Measurements from ENCODE around the gene GRM8.

GRM8 gene

DNA sequence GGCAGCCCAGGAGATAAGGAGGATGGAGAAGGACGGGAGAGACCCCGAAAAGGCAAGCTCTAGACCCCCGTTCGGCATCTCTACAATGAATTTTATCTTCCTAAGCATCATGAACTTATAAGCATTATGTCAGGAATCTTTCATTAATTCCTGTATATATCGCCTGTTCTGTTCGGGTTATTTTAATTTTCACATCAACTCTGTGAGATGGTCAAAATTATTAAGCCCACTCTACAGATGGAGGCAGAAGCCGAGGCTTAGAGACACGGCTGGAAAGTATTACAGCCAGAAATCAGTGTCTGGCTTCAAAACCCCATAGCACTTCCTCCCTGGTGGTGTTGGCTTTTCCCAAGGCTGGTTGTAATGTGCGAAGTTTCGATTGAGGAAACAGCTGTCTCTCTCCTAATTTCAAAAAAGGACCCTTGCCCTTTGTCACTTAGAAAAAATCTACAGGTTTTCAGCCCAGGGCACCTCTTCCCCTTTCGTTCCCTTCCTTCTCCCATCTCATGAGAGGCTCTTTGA lies 1.5 kb upstream of the GRM8 start:
- Histone ChIP-seq H3K4me1 (ENCODE audit: insufficient read depth, low read length, poor library complexity, severe bottlenecking) (no peaks in the 10 kb centered on the region), H3K9ac (ENCODE audit: low read depth, low read length, poor library complexity, severe bottlenecking) (no peak overlapping the region), H3K4me2 (ENCODE audit: low read depth, low read length, poor library complexity, severe bottlenecking) (no peak overlapping the region), H3K4me3 (ENCODE audit: low read length, poor library complexity, severe bottlenecking) (no peak overlapping the region), H3K27me3 (ENCODE audit: insufficient read depth, low read length, poor library complexity, severe bottlenecking) (no peaks in the 10 kb centered on the region), H3K9me2 (replicated peaks; ENCODE audit: low read depth, low read length) (no peaks in the 10 kb centered on the region), H3F3A (ENCODE audit: low read depth) (no peaks in the 10 kb centered on the region), H3K36me3 (ENCODE audit: insufficient read depth, low read length) (no peaks in the 10 kb centered on the region), H4K20me1 (ENCODE audit: insufficient read depth, low read length, poor library complexity, severe bottlenecking) (no peaks in the 10 kb centered on the region), H3K79me2 (ENCODE audit: insufficient read depth, low read length) (no peaks in the 10 kb centered on the region), H2AFZ (ENCODE audit: low read length) (no peak overlapping the region), H3K9me3 (ENCODE audit: insufficient read depth, low read depth, low read length) (no peaks in the 10 kb centered on the region)
- TF ChIP-seq CTCF (conservative IDR thresholded peaks at IDR 0.05; ENCODE audit: low read length) (no peak; the same call in none of the 2 replicates), EZH2phosphoT487 (IDR thresholded peaks at IDR 0.05; ENCODE audit: borderline replicate concordance) (no peak)

- Histone ChIP-seq H3K4me1 (ENCODE audit: insufficient read depth, low read length, poor library complexity, severe bottlenecking) (no peaks in the 10 kb centered on the region), H3K9me3 (ENCODE audit: insufficient read depth, low read depth, low read length) (no peaks in the 10 kb centered on the region), H3K4me3 (ENCODE audit: low read length, poor library complexity, severe bottlenecking) (no peak overlapping the region), H3K36me3 (ENCODE audit: insufficient read depth, low read length) (no peaks in the 10 kb centered on the region), H3K9ac (ENCODE audit: low read depth, low read length, poor library complexity, severe bottlenecking) (no peak overlapping the region), H3K79me2 (ENCODE audit: insufficient read depth, low read length) (no peaks in the 10 kb centered on the region), H3K27me3 (ENCODE audit: insufficient read depth, low read length, poor library complexity, severe bottlenecking) (no peaks in the 10 kb centered on the region), H3K4me2 (ENCODE audit: low read depth, low read length, poor library complexity, severe bottlenecking) (no peak overlapping the region), H3K9me2 (replicated peaks; ENCODE audit: low read depth, low read length) (no peaks in the 10 kb centered on the region), H2AFZ (ENCODE audit: low read length) (no peak overlapping the region), H3F3A (ENCODE audit: low read depth) (no peaks in the 10 kb centered on the region), H4K20me1 (ENCODE audit: insufficient read depth, low read length, poor library complexity, severe bottlenecking) (no peaks in the 10 kb centered on the region)
- TF ChIP-seq CTCF (conservative IDR thresholded peaks at IDR 0.05; ENCODE audit: low read length), result peak; percentile 45
- TF ChIP-seq EZH2phosphoT487 (IDR thresholded peaks at IDR 0.05; ENCODE audit: borderline replicate concordance), result no peak
Observed at GRCh38 chr7:127253281-127254162, 781 bp upstream of the GRM8 start.

DNA sequence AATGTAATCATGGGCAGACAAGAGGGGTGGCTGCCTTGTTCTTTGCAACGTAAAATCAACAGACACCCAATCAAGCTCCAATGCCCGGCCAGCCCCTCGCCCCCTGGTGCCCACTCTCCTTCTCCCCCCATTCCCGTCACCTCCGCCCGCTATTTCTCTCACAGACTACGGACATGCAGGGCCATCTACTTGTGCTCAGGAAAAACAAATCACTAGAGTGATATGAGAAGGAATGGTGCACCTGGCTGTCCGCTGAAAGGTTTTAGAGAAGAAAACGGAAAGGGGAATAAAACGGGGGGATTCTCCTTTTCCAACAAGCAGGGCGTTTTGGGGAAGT lies 396 bp downstream of the GRM8 start:
- Histone ChIP-seq H3K9me3 (ENCODE audit: insufficient read depth, low read depth, low read length) (no peaks in the 10 kb centered on the region), H3F3A (ENCODE audit: low read depth) (no peaks in the 10 kb centered on the region), H3K4me2 (ENCODE audit: low read depth, low read length, poor library complexity, severe bottlenecking) (no peak overlapping the region), H2AFZ (ENCODE audit: low read length) (no peak overlapping the region), H3K4me1 (ENCODE audit: insufficient read depth, low read length, poor library complexity, severe bottlenecking) (no peaks in the 10 kb centered on the region), H3K9me2 (replicated peaks; ENCODE audit: low read depth, low read length) (no peaks in the 10 kb centered on the region), H3K9ac (ENCODE audit: low read depth, low read length, poor library complexity, severe bottlenecking) (no peak overlapping the region), H3K4me3 (ENCODE audit: low read length, poor library complexity, severe bottlenecking) (no peak overlapping the region), H3K36me3 (ENCODE audit: insufficient read depth, low read length) (no peaks in the 10 kb centered on the region), H4K20me1 (ENCODE audit: insufficient read depth, low read length, poor library complexity, severe bottlenecking) (no peaks in the 10 kb centered on the region), H3K79me2 (ENCODE audit: insufficient read depth, low read length) (no peaks in the 10 kb centered on the region), H3K27me3 (ENCODE audit: insufficient read depth, low read length, poor library complexity, severe bottlenecking) (no peaks in the 10 kb centered on the region)
- TF ChIP-seq EZH2phosphoT487 (IDR thresholded peaks at IDR 0.05; ENCODE audit: borderline replicate concordance) (no peak), CTCF (conservative IDR thresholded peaks at IDR 0.05; ENCODE audit: low read length) (no peak)
